ENCODE results near the gene COL8A2. TPM values are rescaled to one million over a fixed set of nuclear protein-coding genes. Genes with fewer than 3 reads are reported as not detected.

COL8A2 gene
- total and polyA plus RNA-seq, 7 donors, result 0.60 to 13.0 (median 3.2) TPM

GRCh38 chr1:36099681-36100341 lies 25.2 kb downstream of the COL8A2 start:
- peaks cover 0 to 9% (median 7%) of the 10 kb centered on the region in 4 donors for H3K4me1 ChIP-seq
- H3K9me3 ChIP-seq, result no peaks in the 10 kb centered on the region
- H3K27me3 ChIP-seq, result no peaks in the 10 kb centered on the region
- 13 to 31% methylated on average over 18 of the region's 18 CpGs for WGBS, 2 donors
- H3K36me3 ChIP-seq, result peaks cover 0 to 16% (median under 1%) of the 10 kb centered on the region in 4 donors
- intact Hi-C loops (cut with DNase I), result loop anchor here (1.0 to 5.0 kb wide), 4 partner anchors 35 to 321 kb away; no protein-coding TSS in a partner anchor
- H3K4me3 ChIP-seq, result no peak overlapping the region
- peak; percentile 86 for DNase-seq
- peak overlapping the region in 1 of 4 donors; percentile 18 for H3K27ac ChIP-seq
- TF ChIP-seq POLR2AphosphoS5 (IDR thresholded peaks at IDR 0.05) (no peak), EP300 (IDR thresholded peaks at IDR 0.05) (no peak), POLR2A (IDR thresholded peaks at IDR 0.05) (no peak), CTCF (IDR thresholded peaks at IDR 0.05) (peak; percentile 79 to 88 (median 84))

GRCh38 chr1:36098650-36099365 lies 26.2 kb downstream of the COL8A2 start:
- Histone ChIP-seq H3K4me1 (peaks cover 0 to 9% (median 7%) of the 10 kb centered on the region in 4 donors), H3K36me3 (peaks cover 0 to 26% (median 9%) of the 10 kb centered on the region in 4 donors), H3K27me3 (no peaks in the 10 kb centered on the region), H3K4me3 (no peak overlapping the region), H3K9me3 (no peaks in the 10 kb centered on the region), H3K27ac (no peak overlapping the region)
- TF ChIP-seq POLR2AphosphoS5 (IDR thresholded peaks at IDR 0.05), result no peak
- TF ChIP-seq CTCF (IDR thresholded peaks at IDR 0.05), result no peak
- TF ChIP-seq POLR2A (IDR thresholded peaks at IDR 0.05), result no peak
- no peak for TF ChIP-seq EP300 (IDR thresholded peaks at IDR 0.05)
- 84 to 91% methylated on average over 13 of the region's 13 CpGs for WGBS, 2 donors
- no peak for DNase-seq
- intact Hi-C loops (cut with DNase I), result loop anchor here (1.0 to 5.0 kb wide), 4 partner anchors 36 to 322 kb away; no protein-coding TSS in a partner anchor

GRCh38 chr1:36097693-36098585 lies 27.1 kb downstream of the COL8A2 start:
- DNase-seq, result no peak

More at GRCh38 chr1:36097693-36098585, 27.1 kb downstream of the COL8A2 start:
- intact Hi-C loops (cut with DNase I), result loop anchor here (2.0 to 5.0 kb wide), 2 partner anchors 91 to 189 kb away; no protein-coding TSS in a partner anchor
- no peaks in the 10 kb centered on the region for H3K9me3 ChIP-seq
- TF ChIP-seq EP300 (IDR thresholded peaks at IDR 0.05) (no peak), CTCF (IDR thresholded peaks at IDR 0.05) (no peak), POLR2A (IDR thresholded peaks at IDR 0.05) (no peak), POLR2AphosphoS5 (IDR thresholded peaks at IDR 0.05) (no peak)
- H3K36me3 ChIP-seq, result peaks cover under 1 to 35% (median 18%) of the 10 kb centered on the region in 4 donors
- no peak overlapping the region for H3K4me3 ChIP-seq
- WGBS, 2 donors, result 88 to 92% methylated on average over 33 of the region's 33 CpGs
- no peaks in the 10 kb centered on the region for H3K27me3 ChIP-seq
- H3K27ac ChIP-seq, result no peak overlapping the region
- H3K4me1 ChIP-seq, result peaks cover 0 to 11% (median 7%) of the 10 kb centered on the region in 4 donors

Data from sigmoid colon (tissue), 7 donors.